GM12872 (cell line): Measurements from ENCODE around the gene ACOXL.

Experiments
- CTCF ChIP-seq: IDR thresholded peaks from 3 replicates; pipeline ENCODE4 v1.5.1; 2011; ENCODE audit warnings: low read depth, mild to moderate bottlenecking, low read length, moderate library complexity; ENCODE audit not compliant: insufficient read depth

The ACOXL gene

GRCh38 chr2:110906613-110907298, 174.4 kb downstream of the ACOXL start:
- no peak for TF ChIP-seq CTCF

GRCh38 chr2:110909501-110909900, 177.1 kb downstream of the ACOXL start:
- no peak for TF ChIP-seq CTCF

- TF ChIP-seq CTCF, result no peak
Measured at GRCh38 chr2:110910423-110910822, 178.1 kb downstream of the ACOXL start.

GRCh38 chr2:110919738-110920137, 187.4 kb downstream of the ACOXL start:
- no peak for TF ChIP-seq CTCF

GRCh38 chr2:110925479-110925878, 193.1 kb downstream of the ACOXL start:
- no peak for TF ChIP-seq CTCF

- TF ChIP-seq CTCF, result no peak
Measured at GRCh38 chr2:110927526-110927925, 195.2 kb downstream of the ACOXL start.

GRCh38 chr2:110929528-110929927, 197.2 kb downstream of the ACOXL start:
- TF ChIP-seq CTCF, result no peak
